Measurements from ENCODE around the gene PEPD. TPM values are rescaled to one million over a fixed set of nuclear protein-coding genes. Genes with fewer than 3 reads are reported as not detected.

PEPD gene
- total and polyA plus RNA-seq, 2 donors (not counting 3 experiments of a cell fraction or from before 2014, with no cell fraction given), result 73.7 to 126 TPM

- FAIRE-seq, result no peak
- Histone ChIP-seq H3K4me3 (replicated peaks in 1 of 3; ENCODE audit: insufficient read depth in 1 of 3, low read depth in 1 of 3, low read length in 3 of 3) (no peak overlapping the region), H2AFZ (ENCODE audit: low read depth, low read length) (no peak overlapping the region), H3K79me2 (ENCODE audit: control insufficient read depth, insufficient read depth, low read length) (peaks cover 5% of the 10 kb centered on the region), H3K9me3 (replicated peaks; ENCODE audit: control insufficient read depth, insufficient read depth, low read length) (no peaks in the 10 kb centered on the region), H3K9me1 (replicated peaks; ENCODE audit: control insufficient read depth, extremely low read depth, insufficient read depth, low read length) (no peaks in the 10 kb centered on the region), H3K4me1 (ENCODE audit: control insufficient read depth, extremely low read depth, insufficient read depth, low read length) (peaks cover 10% of the 10 kb centered on the region), H3K27ac (ENCODE audit: insufficient read depth, low read depth, low read length) (no peak overlapping the region), H3K9ac (replicated peaks; ENCODE audit: extremely low read depth, insufficient read depth, low read length) (no peak overlapping the region), H3K4me2 (ENCODE audit: insufficient read depth, low read length) (no peak overlapping the region), H4K20me1 (replicated peaks; ENCODE audit: control insufficient read depth, extremely low read depth, insufficient read depth, low read length) (no peaks in the 10 kb centered on the region), H3K36me3 (ENCODE audit: control insufficient read depth in 2 of 2, extremely low read depth in 1 of 2, insufficient read depth in 2 of 2, low read length in 2 of 2) (peaks cover 0 to 2% of the 10 kb centered on the region in 2 experiments), H3K27me3 (ENCODE audit: control insufficient read depth in 2 of 2, insufficient read depth in 2 of 2, low read length in 2 of 2) (no peaks in the 10 kb centered on the region)
- ChIA-PET POLR2A (no interaction called here), CTCF (no interaction called here)
- no peak for DNase-seq (ENCODE audit: low read depth, low spot score)
- dilution Hi-C loops (cut with MboI; ENCODE audit: extremely low pct_ligation_motif_present, low sequenced_read_pairs), result no loop called here
- intact Hi-C loops (cut with micrococcal nuclease), result no loop called here
- TF ChIP-seq FOS (IDR thresholded peaks at IDR 0.05; ENCODE audit: borderline replicate concordance, insufficient read depth, low read length) (no peak), GATA2 (IDR thresholded peaks at IDR 0.05; ENCODE audit: insufficient read depth, insufficient read length, low read depth, low read length) (no peak), POLR2AphosphoS5 (IDR thresholded peaks at IDR 0.05; ENCODE audit: insufficient read depth, low read depth, low read length) (no peak), MYC (IDR thresholded peaks at IDR 0.05; ENCODE audit: low read depth, low read length) (no peak)
- TF ChIP-seq, protein P1, sequence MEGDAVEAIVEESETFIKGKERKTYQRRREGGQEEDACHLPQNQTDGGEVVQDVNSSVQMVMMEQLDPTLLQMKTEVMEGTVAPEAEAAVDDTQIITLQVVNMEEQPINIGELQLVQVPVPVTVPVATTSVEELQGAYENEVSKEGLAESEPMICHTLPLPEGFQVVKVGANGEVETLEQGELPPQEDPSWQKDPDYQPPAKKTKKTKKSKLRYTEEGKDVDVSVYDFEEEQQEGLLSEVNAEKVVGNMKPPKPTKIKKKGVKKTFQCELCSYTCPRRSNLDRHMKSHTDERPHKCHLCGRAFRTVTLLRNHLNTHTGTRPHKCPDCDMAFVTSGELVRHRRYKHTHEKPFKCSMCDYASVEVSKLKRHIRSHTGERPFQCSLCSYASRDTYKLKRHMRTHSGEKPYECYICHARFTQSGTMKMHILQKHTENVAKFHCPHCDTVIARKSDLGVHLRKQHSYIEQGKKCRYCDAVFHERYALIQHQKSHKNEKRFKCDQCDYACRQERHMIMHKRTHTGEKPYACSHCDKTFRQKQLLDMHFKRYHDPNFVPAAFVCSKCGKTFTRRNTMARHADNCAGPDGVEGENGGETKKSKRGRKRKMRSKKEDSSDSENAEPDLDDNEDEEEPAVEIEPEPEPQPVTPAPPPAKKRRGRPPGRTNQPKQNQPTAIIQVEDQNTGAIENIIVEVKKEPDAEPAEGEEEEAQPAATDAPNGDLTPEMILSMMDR (IDR thresholded peaks at IDR 0.05; ENCODE audit: extremely low read depth in 1 of 2, insufficient read depth in 1 of 2, low read depth in 1 of 2, low read length in 2 of 2), result no peak
- no TSS peak for BruUV-seq (replicated peaks)
Measured at GRCh38 chr19:33512021-33512420, 9.6 kb downstream of the PEPD start.

DNA sequence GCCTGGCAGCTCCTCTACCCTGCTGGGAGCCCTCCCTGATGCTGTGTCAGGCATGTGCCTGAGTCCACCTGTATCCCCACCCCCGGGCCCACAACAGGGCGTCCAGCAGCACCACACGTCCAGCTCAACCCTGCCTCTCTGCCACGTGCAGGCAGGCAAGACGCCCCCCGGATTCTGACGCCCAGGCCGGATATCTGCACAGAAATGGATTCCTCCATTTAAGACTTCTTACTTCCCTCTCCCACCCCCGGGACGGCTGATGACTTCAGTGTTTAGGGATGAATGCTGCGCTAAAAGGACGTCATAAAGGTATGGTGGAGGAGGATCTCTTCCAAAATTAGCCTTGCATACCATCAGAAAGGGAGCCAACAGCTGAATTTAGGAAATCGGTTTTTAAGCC lies 10.2 kb downstream of the PEPD start:
- Histone ChIP-seq H3K9ac (replicated peaks; ENCODE audit: extremely low read depth, insufficient read depth, low read length) (no peak overlapping the region), H3K9me1 (replicated peaks; ENCODE audit: control insufficient read depth, extremely low read depth, insufficient read depth, low read length) (no peaks in the 10 kb centered on the region), H2AFZ (ENCODE audit: low read depth, low read length) (no peak overlapping the region), H3K4me1 (ENCODE audit: control insufficient read depth, extremely low read depth, insufficient read depth, low read length) (peaks cover 10% of the 10 kb centered on the region), H3K27me3 (ENCODE audit: control insufficient read depth in 2 of 2, insufficient read depth in 2 of 2, low read length in 2 of 2) (no peaks in the 10 kb centered on the region), H3K4me2 (ENCODE audit: insufficient read depth, low read length) (no peak overlapping the region), H3K9me3 (replicated peaks; ENCODE audit: control insufficient read depth, insufficient read depth, low read length) (no peaks in the 10 kb centered on the region), H3K79me2 (ENCODE audit: control insufficient read depth, insufficient read depth, low read length) (peaks cover 3% of the 10 kb centered on the region), H4K20me1 (replicated peaks; ENCODE audit: control insufficient read depth, extremely low read depth, insufficient read depth, low read length) (no peaks in the 10 kb centered on the region), H3K27ac (ENCODE audit: insufficient read depth, low read depth, low read length) (no peak overlapping the region), H3K4me3 (replicated peaks in 1 of 3; ENCODE audit: insufficient read depth in 1 of 3, low read depth in 1 of 3, low read length in 3 of 3) (no peak overlapping the region), H3K36me3 (ENCODE audit: control insufficient read depth in 2 of 2, extremely low read depth in 1 of 2, insufficient read depth in 2 of 2, low read length in 2 of 2) (peaks cover 0 to 2% of the 10 kb centered on the region in 2 experiments)
- dilution Hi-C loops (cut with MboI; ENCODE audit: extremely low pct_ligation_motif_present, low sequenced_read_pairs) (no loop called here), intact Hi-C loops (cut with micrococcal nuclease) (no loop called here)
- no peak for FAIRE-seq
- ChIA-PET POLR2A (interaction anchor here (0.9 kb wide), 1 partner anchor 10 kb away, joined by 4 read pairs; the partner anchor contains the start of gene PEPD), CTCF (interaction anchor here (1.5 kb wide), 1 partner anchor 8 kb away, joined by 4 read pairs; no protein-coding TSS in a partner anchor)
- TF ChIP-seq GATA2 (IDR thresholded peaks at IDR 0.05; ENCODE audit: insufficient read depth, insufficient read length, low read depth, low read length) (no peak), FOS (IDR thresholded peaks at IDR 0.05; ENCODE audit: borderline replicate concordance, insufficient read depth, low read length) (no peak), EZH2 (IDR thresholded peaks at IDR 0.05; ENCODE audit: borderline replicate concordance, low read depth, low read length, severe bottlenecking) (no peak), JUN (IDR thresholded peaks at IDR 0.05; ENCODE audit: borderline replicate concordance, insufficient read depth, insufficient read length, low read depth) (no peak), POLR2A (IDR thresholded peaks at IDR 0.05; ENCODE audit: low read depth, low read length) (no peak), MYC (IDR thresholded peaks at IDR 0.05; ENCODE audit: low read depth, low read length) (no peak)
- TF ChIP-seq, protein P2, sequence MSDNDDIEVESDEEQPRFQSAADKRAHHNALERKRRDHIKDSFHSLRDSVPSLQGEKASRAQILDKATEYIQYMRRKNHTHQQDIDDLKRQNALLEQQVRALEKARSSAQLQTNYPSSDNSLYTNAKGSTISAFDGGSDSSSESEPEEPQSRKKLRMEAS (IDR thresholded peaks at IDR 0.05; ENCODE audit: insufficient read depth, insufficient read length), result no peak
- TF ChIP-seq, protein P1 (IDR thresholded peaks at IDR 0.05; ENCODE audit: extremely low read depth in 1 of 2, insufficient read depth in 1 of 2, low read depth in 1 of 2, low read length in 2 of 2), result no peak
- no TSS peak for BruUV-seq (replicated peaks)
- DNase-seq (ENCODE audit: low read depth, low spot score), result no peak
